ENCODE data around the gene WNK2. TPM values are rescaled to one million over a fixed set of nuclear protein-coding genes. Genes with fewer than 3 reads are reported as not detected.

Gene WNK2
- total RNA-seq, 2 donors from 2014 or later = not detected

GRCh38 chr9:93218671-93219420 is 34.9 kb downstream of the WNK2 start:
- Mint-ChIP-seq H3K27me3 (peaks cover 16 to 18% of the 10 kb centered on the region in 2 donors), H3K4me1 (ENCODE audit: low read depth in 2 of 2) (no peaks in the 10 kb centered on the region), H3K9me3 (no peaks in the 10 kb centered on the region), H3K4me3 (no peak overlapping the region), H3K27ac (no peak overlapping the region), H3K36me3 (peaks cover 7% of the 10 kb centered on the region)
- DNase-seq (ENCODE audit: low spot score) (no peak), ATAC-seq (no peak)

- Mint-ChIP-seq H3K27ac (no peak overlapping the region), H3K4me3 (no peak overlapping the region), H3K4me1 (ENCODE audit: low read depth in 2 of 2) (no peaks in the 10 kb centered on the region), H3K9me3 (no peaks in the 10 kb centered on the region), H3K36me3 (peaks cover 7% of the 10 kb centered on the region), H3K27me3 (peaks cover 16 to 21% of the 10 kb centered on the region in 2 donors)
- no peak for ATAC-seq
- no peak for DNase-seq (ENCODE audit: low spot score)
These were observed 35.8 kb downstream of the WNK2 start for GRCh38 chr9:93219692-93220091.

- Mint-ChIP-seq H3K27me3 (peaks cover 16 to 22% of the 10 kb centered on the region in 2 donors), H3K36me3 (peaks cover 4% of the 10 kb centered on the region), H3K4me3 (no peak overlapping the region), H3K9me3 (no peaks in the 10 kb centered on the region), H3K27ac (no peak overlapping the region), H3K4me1 (ENCODE audit: low read depth in 2 of 2) (no peaks in the 10 kb centered on the region)
- ATAC-seq (no peak), DNase-seq (ENCODE audit: low spot score) (no peak)
These were observed 36.7 kb downstream of the WNK2 start for GRCh38 chr9:93220627-93221026.

- no peaks in the 10 kb centered on the region for H3K4me1 Mint-ChIP-seq (ENCODE audit: low read depth in 2 of 2)
- H3K9me3 Mint-ChIP-seq = no peaks in the 10 kb centered on the region
- DNase-seq (ENCODE audit: low spot score) = no peak
- H3K4me3 Mint-ChIP-seq = no peak overlapping the region
- ATAC-seq = no peak
- no peak overlapping the region for H3K27ac Mint-ChIP-seq
- H3K27me3 Mint-ChIP-seq = peaks cover 16 to 22% of the 10 kb centered on the region in 2 donors
- no peaks in the 10 kb centered on the region for H3K36me3 Mint-ChIP-seq
These were observed 37.1 kb downstream of the WNK2 start for GRCh38 chr9:93221044-93221443.

GRCh38 chr9:93222890-93223259 is 38.9 kb downstream of the WNK2 start:
- Mint-ChIP-seq H3K27ac (no peak overlapping the region), H3K27me3 (peaks cover 24 to 29% of the 10 kb centered on the region in 2 donors)

GRCh38 chr9:93223260-93224180 is 39.6 kb downstream of the WNK2 start:
- Mint-ChIP-seq H3K9me3 (no peaks in the 10 kb centered on the region), H3K4me1 (ENCODE audit: low read depth in 2 of 2) (no peaks in the 10 kb centered on the region), H3K36me3 (no peaks in the 10 kb centered on the region), H3K27me3 (peaks cover 30 to 35% of the 10 kb centered on the region in 2 donors), H3K4me3 (no peak overlapping the region), H3K27ac (no peak overlapping the region)
- DNase-seq (ENCODE audit: low spot score) = no peak
- no peak for ATAC-seq

More at GRCh38 chr9:93222890-93223259, 38.9 kb downstream of the WNK2 start:
- Mint-ChIP-seq H3K4me1 (ENCODE audit: low read depth in 2 of 2) (no peaks in the 10 kb centered on the region), H3K4me3 (no peak overlapping the region), H3K9me3 (no peaks in the 10 kb centered on the region), H3K36me3 (no peaks in the 10 kb centered on the region)
- no peak for ATAC-seq
- no peak for DNase-seq (ENCODE audit: low spot score)

GRCh38 chr9:93224591-93224990 is 40.7 kb downstream of the WNK2 start:
- H3K36me3 Mint-ChIP-seq = no peaks in the 10 kb centered on the region
- H3K27ac Mint-ChIP-seq = no peak overlapping the region
- DNase-seq (ENCODE audit: low spot score) (no peak), ATAC-seq (no peak)
- H3K9me3 Mint-ChIP-seq = no peaks in the 10 kb centered on the region
- no peaks in the 10 kb centered on the region for H3K4me1 Mint-ChIP-seq (ENCODE audit: low read depth in 2 of 2)
- H3K4me3 Mint-ChIP-seq = no peak overlapping the region
- H3K27me3 Mint-ChIP-seq = peaks cover 36 to 42% of the 10 kb centered on the region in 2 donors

- Mint-ChIP-seq H3K9me3 (no peaks in the 10 kb centered on the region), H3K27me3 (peaks cover 36 to 49% of the 10 kb centered on the region in 2 donors), H3K4me3 (no peak overlapping the region), H3K27ac (no peak overlapping the region), H3K4me1 (ENCODE audit: low read depth in 2 of 2) (peaks cover 0 to 2% of the 10 kb centered on the region in 2 donors), H3K36me3 (no peaks in the 10 kb centered on the region)
- no peak for ATAC-seq
- DNase-seq (ENCODE audit: low spot score) = no peak
These were observed 41.5 kb downstream of the WNK2 start for GRCh38 chr9:93225417-93225816.

- ATAC-seq = no peak
- Mint-ChIP-seq H3K36me3 (no peaks in the 10 kb centered on the region), H3K27ac (no peak overlapping the region), H3K27me3 (peaks cover 36 to 49% of the 10 kb centered on the region in 2 donors), H3K4me3 (no peak overlapping the region), H3K4me1 (ENCODE audit: low read depth in 2 of 2) (peaks cover 0 to 2% of the 10 kb centered on the region in 2 donors), H3K9me3 (no peaks in the 10 kb centered on the region)
- DNase-seq (ENCODE audit: low spot score) = no peak
These were observed 42.0 kb downstream of the WNK2 start for GRCh38 chr9:93225892-93226291.

GRCh38 chr9:93226819-93227218 is 42.9 kb downstream of the WNK2 start:
- H3K27me3 Mint-ChIP-seq = peaks cover 36 to 46% of the 10 kb centered on the region in 2 donors

GRCh38 chr9:93228030-93228429 is 44.1 kb downstream of the WNK2 start:
- ATAC-seq (no peak), DNase-seq (ENCODE audit: low spot score) (no peak)
- H3K4me3 Mint-ChIP-seq = peak overlapping the region; percentile 15
- H3K27ac Mint-ChIP-seq = no peak overlapping the region
- H3K27me3 Mint-ChIP-seq = peaks cover 39 to 58% of the 10 kb centered on the region in 2 donors
- no peaks in the 10 kb centered on the region for H3K9me3 Mint-ChIP-seq
- peaks cover 0 to 5% of the 10 kb centered on the region in 2 donors for H3K4me1 Mint-ChIP-seq (ENCODE audit: low read depth in 2 of 2)
- H3K36me3 Mint-ChIP-seq = no peaks in the 10 kb centered on the region

More at GRCh38 chr9:93226819-93227218, 42.9 kb downstream of the WNK2 start:
- Mint-ChIP-seq H3K4me1 (ENCODE audit: low read depth in 2 of 2) (peaks cover 0 to 5% of the 10 kb centered on the region in 2 donors), H3K36me3 (no peaks in the 10 kb centered on the region), H3K27ac (no peak overlapping the region), H3K4me3 (no peak overlapping the region), H3K9me3 (no peaks in the 10 kb centered on the region)
- no peak for ATAC-seq
- DNase-seq (ENCODE audit: low spot score) = no peak

- H3K4me3 Mint-ChIP-seq = peak overlapping the region; percentile 15
- H3K36me3 Mint-ChIP-seq = no peaks in the 10 kb centered on the region
- H3K27me3 Mint-ChIP-seq = peaks cover 39 to 59% of the 10 kb centered on the region in 2 donors
- no peak for ATAC-seq
- H3K27ac Mint-ChIP-seq = no peak overlapping the region
- no peak for DNase-seq (ENCODE audit: low spot score)
- H3K4me1 Mint-ChIP-seq (ENCODE audit: low read depth in 2 of 2) = peaks cover 0 to 5% of the 10 kb centered on the region in 2 donors
- no peaks in the 10 kb centered on the region for H3K9me3 Mint-ChIP-seq
These were observed 44.5 kb downstream of the WNK2 start for GRCh38 chr9:93228453-93228852.

- H3K27me3 Mint-ChIP-seq = peaks cover 34 to 59% of the 10 kb centered on the region in 2 donors
- no peak overlapping the region for H3K27ac Mint-ChIP-seq
- no peak for DNase-seq (ENCODE audit: low spot score)
- H3K36me3 Mint-ChIP-seq = no peaks in the 10 kb centered on the region
- H3K4me1 Mint-ChIP-seq (ENCODE audit: low read depth in 2 of 2) = peaks cover 0 to 5% of the 10 kb centered on the region in 2 donors
- H3K4me3 Mint-ChIP-seq = no peak overlapping the region
- ATAC-seq = no peak
- no peaks in the 10 kb centered on the region for H3K9me3 Mint-ChIP-seq
These were observed 45.7 kb downstream of the WNK2 start for GRCh38 chr9:93229636-93230035.

- no peak overlapping the region for H3K27ac Mint-ChIP-seq
- no peak overlapping the region for H3K4me3 Mint-ChIP-seq
- H3K4me1 Mint-ChIP-seq (ENCODE audit: low read depth in 2 of 2) = peaks cover 0 to 5% of the 10 kb centered on the region in 2 donors
- DNase-seq (ENCODE audit: low spot score) = no peak
- peaks cover 35 to 60% of the 10 kb centered on the region in 2 donors for H3K27me3 Mint-ChIP-seq
- H3K36me3 Mint-ChIP-seq = no peaks in the 10 kb centered on the region
- H3K9me3 Mint-ChIP-seq = no peaks in the 10 kb centered on the region
- ATAC-seq = peak in 1 of 2 donors; percentile 28
These were observed 46.2 kb downstream of the WNK2 start for GRCh38 chr9:93230185-93230584.
